Peyer's patch (tissue), 4 donors: ENCODE measurements around the gene SLC34A3. TPM values are rescaled to one million over a fixed set of nuclear protein-coding genes. Genes with fewer than 3 reads are reported as not detected.

ENCODE experiments used
- DNase-seq, 3 donors: peaks; one replicate each; pipeline ENCODE4 v3.0.0-alpha.2; 2017 to 2019
- H3K27ac ChIP-seq, 4 donors: fragments of 200-600 bp; sonication (generic); one replicate each; pipeline ENCODE4 v1.5.1; 2016 to 2019
- H3K27me3 ChIP-seq, 2 donors: fragments of 200-600 bp; sonication (generic); one replicate each; pipeline ENCODE4 v1.5.1; 2019
- H3K36me3 ChIP-seq, 3 donors: fragments of 200-600 bp; sonication (generic); one replicate each; pipeline ENCODE4 v1.5.1; 2016 to 2019
- H3K4me1 ChIP-seq, 4 donors: fragments of 200-600 bp; sonication (generic); one replicate each; pipeline ENCODE4 v1.5.1; 2016 to 2019
- H3K4me3 ChIP-seq, 4 donors: fragments of 200-600 bp; sonication (generic); 1 replicate in 3 of 4; 2 replicates in 1 of 4; pipeline ENCODE4 v1.5.1; 2016 to 2019; ENCODE audit warnings: mild to moderate bottlenecking in 1 of 4
- H3K9me3 ChIP-seq, 4 donors: fragments of 200-600 bp; sonication (generic); one replicate each; pipeline ENCODE4 v1.5.1; 2016 to 2019; ENCODE audit warnings: mild to moderate bottlenecking in 1 of 4
- CTCF ChIP-seq, 6 experiments: fragments of 450-650 bp in 4 of 6; fragments of 200-600 bp in 2 of 6; sonication (generic) in 1 of 6; IDR thresholded peaks; one replicate each; pipeline ENCODE4 v1.5.1; 2017 to 2019; ENCODE audit warnings: antibody characterized with exemption in 6 of 6, mild to moderate bottlenecking in 3 of 6, moderate library complexity in 1 of 6
- POLR2A ChIP-seq, 2 donors: fragments of 450-650 bp; IDR thresholded peaks; one replicate each; pipeline ENCODE4 v1.5.1; 2017; ENCODE audit warnings: antibody characterized with exemption in 2 of 2, mild to moderate bottlenecking in 2 of 2, moderate library complexity in 2 of 2
- total RNA-seq, 4 donors: library from RNA; depleted of rRNA; stranded (reverse); fragments of >200 nt; gene quantifications; one replicate each; pipeline ENCODE4 v1.1.0, GENCODE V29; 2016

SLC34A3 gene
- total RNA-seq, 4 donors from 2014 or later, result 4.0 to 14.8 (median 13.3) TPM; not detected in 1

GRCh38 chr9:137229903-137230704 is 597 bp upstream of the SLC34A3 start:
- peak in 1 of 3 donors; percentile 74 for DNase-seq
- Histone ChIP-seq H3K9me3 (peaks cover 0 to 4% (median 0%) of the 10 kb centered on the region in 4 donors), H3K27me3 (peaks cover 0 to 4% of the 10 kb centered on the region in 2 donors), H3K36me3 (no peaks in the 10 kb centered on the region), H3K4me1 (peaks cover 0 to 69% (median 12%) of the 10 kb centered on the region in 4 donors), H3K27ac (peak overlapping the region in 2 of 4 donors; percentile 72 to 80), H3K4me3 (peak overlapping the region in 2 of 4 donors; percentile 11 to 14)
- TF ChIP-seq POLR2A (IDR thresholded peaks at IDR 0.05) (no peak), CTCF (IDR thresholded peaks at IDR 0.05) (no peak)

GRCh38 chr9:137231372-137232039 is 805 bp downstream of the SLC34A3 start:
- TF ChIP-seq CTCF (IDR thresholded peaks at IDR 0.05), result no peak
- TF ChIP-seq POLR2A (IDR thresholded peaks at IDR 0.05), result no peak
- Histone ChIP-seq H3K4me3 (no peak overlapping the region), H3K4me1 (peaks cover 9 to 79% (median 19%) of the 10 kb centered on the region in 4 donors), H3K27ac (peak overlapping the region in 1 of 4 donors; percentile 72), H3K36me3 (no peaks in the 10 kb centered on the region), H3K9me3 (peaks cover 0 to 4% (median 0%) of the 10 kb centered on the region in 4 donors), H3K27me3 (peaks cover 0 to 4% of the 10 kb centered on the region in 2 donors)
- DNase-seq, result no peak

- Histone ChIP-seq H3K27me3 (peaks cover 0 to 4% of the 10 kb centered on the region in 2 donors), H3K9me3 (peaks cover 0 to 4% (median 0%) of the 10 kb centered on the region in 4 donors), H3K4me3 (no peak overlapping the region), H3K27ac (no peak overlapping the region), H3K4me1 (peaks cover 7 to 79% (median 25%) of the 10 kb centered on the region in 4 donors), H3K36me3 (no peaks in the 10 kb centered on the region)
- DNase-seq, result no peak
- TF ChIP-seq POLR2A (IDR thresholded peaks at IDR 0.05) (no peak), CTCF (IDR thresholded peaks at IDR 0.05) (no peak)
Measured at GRCh38 chr9:137232101-137232500, 1.4 kb downstream of the SLC34A3 start.

GRCh38 chr9:137232510-137232909 is 1.8 kb downstream of the SLC34A3 start:
- no peak overlapping the region for H3K27ac ChIP-seq
- H3K4me1 ChIP-seq, result peaks cover 7 to 79% (median 24%) of the 10 kb centered on the region in 4 donors
- H3K27me3 ChIP-seq, result peaks cover 0 to 4% of the 10 kb centered on the region in 2 donors
- H3K36me3 ChIP-seq, result no peaks in the 10 kb centered on the region
- DNase-seq, result no peak
- H3K9me3 ChIP-seq, result peaks cover 0 to 4% (median 0%) of the 10 kb centered on the region in 4 donors
- no peak overlapping the region for H3K4me3 ChIP-seq
- peak in 1 of 2 donors; percentile 33 for TF ChIP-seq POLR2A (IDR thresholded peaks at IDR 0.05)
- no peak for TF ChIP-seq CTCF (IDR thresholded peaks at IDR 0.05)

GRCh38 chr9:137233143-137233980 is 2.7 kb downstream of the SLC34A3 start:
- no peak overlapping the region for H3K4me3 ChIP-seq
- peaks cover 0 to 4% (median 0%) of the 10 kb centered on the region in 4 donors for H3K9me3 ChIP-seq
- H3K36me3 ChIP-seq, result no peaks in the 10 kb centered on the region
- H3K4me1 ChIP-seq, result peaks cover 11 to 80% (median 24%) of the 10 kb centered on the region in 4 donors
- peaks cover 0 to 4% of the 10 kb centered on the region in 2 donors for H3K27me3 ChIP-seq
- no peak overlapping the region for H3K27ac ChIP-seq
- DNase-seq, result no peak
- no peak for TF ChIP-seq POLR2A (IDR thresholded peaks at IDR 0.05)
